GM12891 (cell line): ENCODE results near the gene CFL2.

ENCODE experiments used
- POLR2A ChIP-seq: IDR thresholded peaks from 2 replicates; pipeline ENCODE4 v1.6.1; 2011; ENCODE audit warnings: low read depth, low read length, control low read depth
- POLR2AphosphoS5 ChIP-seq: IDR thresholded peaks from 2 replicates; pipeline ENCODE4 v1.6.1; 2011; ENCODE audit warnings: low read depth, low read length, control low read depth
- POU2F2 ChIP-seq: IDR thresholded peaks from 2 replicates; pipeline ENCODE4 v1.6.1; 2011; ENCODE audit warnings: low read depth, mild to moderate bottlenecking, control low read depth, low read length, moderate library complexity
- TAF1 ChIP-seq: IDR thresholded peaks from 2 replicates; pipeline ENCODE4 v1.6.1; 2011; ENCODE audit warnings: low read depth, low read length, control low read depth

DNA sequence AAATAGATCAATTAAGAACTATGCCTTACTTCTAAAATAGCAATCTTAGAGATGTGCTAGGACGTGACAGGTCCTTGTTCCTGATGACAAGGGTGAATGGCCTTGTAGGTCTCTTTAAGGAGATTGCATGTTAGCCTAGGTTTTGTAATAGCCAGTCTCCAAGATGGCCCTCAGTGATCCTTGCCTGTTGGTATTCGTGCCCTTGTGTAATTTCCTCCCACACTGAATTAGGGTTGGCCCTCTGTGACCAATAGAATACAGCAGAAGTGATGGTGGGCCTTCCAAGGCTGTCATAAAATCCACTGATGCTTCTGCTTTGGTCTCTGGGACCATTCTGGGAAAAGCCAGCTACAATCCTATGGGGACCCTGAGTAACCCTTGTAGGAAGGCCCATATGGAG, 46.3 kb downstream of the CFL2 start:
- TF ChIP-seq POLR2A: no peak
- TF ChIP-seq POLR2AphosphoS5: no peak
- TF ChIP-seq TAF1: no peak
- TF ChIP-seq POU2F2: no peak
